ENCODE data around the gene FAM234A.

DNA sequence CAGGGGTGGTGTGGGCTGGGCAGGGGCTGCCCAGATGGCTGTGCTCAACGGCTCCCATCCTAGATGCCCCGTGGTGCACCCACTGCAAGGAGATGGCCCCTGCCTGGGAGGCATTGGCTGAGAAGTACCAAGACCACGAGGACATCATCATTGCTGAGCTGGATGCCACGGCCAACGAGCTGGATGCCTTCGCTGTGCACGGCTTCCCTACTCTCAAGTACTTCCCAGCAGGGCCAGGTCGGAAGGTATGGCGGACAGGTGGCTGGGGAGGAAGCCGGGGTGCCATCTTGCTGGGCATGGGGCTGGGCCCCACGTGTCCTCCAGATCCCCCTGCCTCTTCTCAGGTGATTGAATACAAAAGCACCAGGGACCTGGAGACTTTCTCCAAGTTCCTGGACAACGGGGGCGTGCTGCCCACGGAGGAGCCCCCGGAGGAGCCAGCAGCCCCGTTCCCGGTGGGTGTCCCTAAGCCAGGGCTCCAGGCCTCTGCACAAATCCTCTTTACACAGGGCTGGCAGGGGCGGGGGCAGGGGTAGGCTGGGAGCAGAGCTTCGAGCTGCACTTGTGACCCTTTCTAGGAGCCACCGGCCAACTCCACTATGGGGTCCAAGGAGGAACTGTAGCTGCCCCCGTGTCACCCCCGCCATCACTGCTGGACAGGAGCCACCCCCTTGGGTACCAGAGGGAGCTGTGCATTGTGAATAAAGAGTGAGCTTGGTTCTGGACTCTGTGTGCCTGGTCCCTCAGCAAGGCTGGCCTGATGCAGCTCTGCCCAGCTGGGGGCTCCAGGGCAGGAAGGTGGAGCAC is 52.1 kb downstream of the FAM234A start:
- TF ChIP-seq POLR2A (IDR thresholded peaks at IDR 0.05) (no peak), POLR2AphosphoS5 (IDR thresholded peaks at IDR 0.05) (no peak), CTCF (IDR thresholded peaks at IDR 0.05) (no peak), EP300 (IDR thresholded peaks at IDR 0.05) (no peak)

All from stomach (tissue), 4 donors.